ENCODE results near the gene RAB8A.

The RAB8A gene

GRCh38 chr19:16125737-16126495 lies 14.2 kb downstream of the RAB8A start:
- WGBS, 2 experiments, result 85% methylated on average over 10 of the region's 10 CpGs
- Histone ChIP-seq H3K36me3 (ENCODE audit: control insufficient read depth, insufficient read depth, low read length) (peaks cover 48% of the 10 kb centered on the region), H3K27ac (ENCODE audit: insufficient read depth, low read depth, low read length, poor library complexity, severe bottlenecking) (no peak overlapping the region), H3K9me3 (ENCODE audit: control insufficient read depth, low read length) (no peaks in the 10 kb centered on the region), H3K4me1 (ENCODE audit: control insufficient read depth, insufficient read depth, low read length) (no peaks in the 10 kb centered on the region), H3K4me3 (ENCODE audit: insufficient read depth, low read depth, low read length) (no peak overlapping the region), H3K27me3 (ENCODE audit: control insufficient read depth, insufficient read depth, low read length, poor library complexity, severe bottlenecking) (no peaks in the 10 kb centered on the region)

GRCh38 chr19:16127080-16127479 lies 15.4 kb downstream of the RAB8A start:
- peaks cover 43% of the 10 kb centered on the region for H3K36me3 ChIP-seq (ENCODE audit: control insufficient read depth, insufficient read depth, low read length)
- WGBS, 2 experiments, result 85 to 86% methylated on average over 11 of the region's 11 CpGs
- no peaks in the 10 kb centered on the region for H3K9me3 ChIP-seq (ENCODE audit: control insufficient read depth, low read length)
- no peak overlapping the region for H3K4me3 ChIP-seq (ENCODE audit: insufficient read depth, low read depth, low read length)
- no peaks in the 10 kb centered on the region for H3K27me3 ChIP-seq (ENCODE audit: control insufficient read depth, insufficient read depth, low read length, poor library complexity, severe bottlenecking)
- no peak overlapping the region for H3K27ac ChIP-seq (ENCODE audit: insufficient read depth, low read depth, low read length, poor library complexity, severe bottlenecking)
- H3K4me1 ChIP-seq (ENCODE audit: control insufficient read depth, insufficient read depth, low read length), result no peaks in the 10 kb centered on the region

GRCh38 chr19:16127776-16128371 lies 16.2 kb downstream of the RAB8A start:
- WGBS, 2 experiments, result 95 to 96% methylated on average over 21 of the region's 21 CpGs
- Histone ChIP-seq H3K36me3 (ENCODE audit: control insufficient read depth, insufficient read depth, low read length) (peaks cover 44% of the 10 kb centered on the region), H3K27ac (ENCODE audit: insufficient read depth, low read depth, low read length, poor library complexity, severe bottlenecking) (no peak overlapping the region), H3K27me3 (ENCODE audit: control insufficient read depth, insufficient read depth, low read length, poor library complexity, severe bottlenecking) (no peaks in the 10 kb centered on the region), H3K4me3 (ENCODE audit: insufficient read depth, low read depth, low read length) (no peak overlapping the region), H3K4me1 (ENCODE audit: control insufficient read depth, insufficient read depth, low read length) (no peaks in the 10 kb centered on the region), H3K9me3 (ENCODE audit: control insufficient read depth, low read length) (no peaks in the 10 kb centered on the region)

GRCh38 chr19:16131648-16132047 lies 20.0 kb downstream of the RAB8A start:
- Histone ChIP-seq H3K27me3 (ENCODE audit: control insufficient read depth, insufficient read depth, low read length, poor library complexity, severe bottlenecking) (no peaks in the 10 kb centered on the region), H3K36me3 (ENCODE audit: control insufficient read depth, insufficient read depth, low read length) (peaks cover 37% of the 10 kb centered on the region), H3K4me3 (ENCODE audit: insufficient read depth, low read depth, low read length) (no peak overlapping the region), H3K4me1 (ENCODE audit: control insufficient read depth, insufficient read depth, low read length) (no peaks in the 10 kb centered on the region), H3K9me3 (ENCODE audit: control insufficient read depth, low read length) (no peaks in the 10 kb centered on the region), H3K27ac (ENCODE audit: insufficient read depth, low read depth, low read length, poor library complexity, severe bottlenecking) (no peak overlapping the region)
- WGBS, 2 experiments, result 62 to 65% methylated on average over 3 of the region's 3 CpGs

GRCh38 chr19:16133818-16134217 lies 22.1 kb downstream of the RAB8A start:
- no peak overlapping the region for H3K27ac ChIP-seq (ENCODE audit: insufficient read depth, low read depth, low read length, poor library complexity, severe bottlenecking)
- H3K4me1 ChIP-seq (ENCODE audit: control insufficient read depth, insufficient read depth, low read length), result no peaks in the 10 kb centered on the region
- no peak overlapping the region for H3K4me3 ChIP-seq (ENCODE audit: insufficient read depth, low read depth, low read length)
- 93 to 98% methylated on average over 4 of the region's 4 CpGs for WGBS, 2 experiments
- peaks cover 28% of the 10 kb centered on the region for H3K36me3 ChIP-seq (ENCODE audit: control insufficient read depth, insufficient read depth, low read length)
- H3K27me3 ChIP-seq (ENCODE audit: control insufficient read depth, insufficient read depth, low read length, poor library complexity, severe bottlenecking), result no peaks in the 10 kb centered on the region
- H3K9me3 ChIP-seq (ENCODE audit: control insufficient read depth, low read length), result no peaks in the 10 kb centered on the region

GRCh38 chr19:16134510-16134909 lies 22.8 kb downstream of the RAB8A start:
- peaks cover 25% of the 10 kb centered on the region for H3K36me3 ChIP-seq (ENCODE audit: control insufficient read depth, insufficient read depth, low read length)
- 91 to 93% methylated on average over 7 of the region's 7 CpGs for WGBS, 2 experiments
- H3K27me3 ChIP-seq (ENCODE audit: control insufficient read depth, insufficient read depth, low read length, poor library complexity, severe bottlenecking), result no peaks in the 10 kb centered on the region
- no peak overlapping the region for H3K27ac ChIP-seq (ENCODE audit: insufficient read depth, low read depth, low read length, poor library complexity, severe bottlenecking)
- H3K4me1 ChIP-seq (ENCODE audit: control insufficient read depth, insufficient read depth, low read length), result no peaks in the 10 kb centered on the region
- no peak overlapping the region for H3K4me3 ChIP-seq (ENCODE audit: insufficient read depth, low read depth, low read length)
- no peaks in the 10 kb centered on the region for H3K9me3 ChIP-seq (ENCODE audit: control insufficient read depth, low read length)

GRCh38 chr19:16135430-16136127 lies 23.9 kb downstream of the RAB8A start:
- Histone ChIP-seq H3K36me3 (ENCODE audit: control insufficient read depth, insufficient read depth, low read length) (peaks cover 18% of the 10 kb centered on the region), H3K27me3 (ENCODE audit: control insufficient read depth, insufficient read depth, low read length, poor library complexity, severe bottlenecking) (no peaks in the 10 kb centered on the region), H3K27ac (ENCODE audit: insufficient read depth, low read depth, low read length, poor library complexity, severe bottlenecking) (no peak overlapping the region), H3K9me3 (ENCODE audit: control insufficient read depth, low read length) (no peaks in the 10 kb centered on the region), H3K4me3 (ENCODE audit: insufficient read depth, low read depth, low read length) (no peak overlapping the region), H3K4me1 (ENCODE audit: control insufficient read depth, insufficient read depth, low read length) (no peaks in the 10 kb centered on the region)
- WGBS, 2 experiments, result 61 to 64% methylated on average over 4 of the region's 4 CpGs

GRCh38 chr19:16136185-16136999 lies 24.7 kb downstream of the RAB8A start:
- no peaks in the 10 kb centered on the region for H3K4me1 ChIP-seq (ENCODE audit: control insufficient read depth, insufficient read depth, low read length)
- no peaks in the 10 kb centered on the region for H3K9me3 ChIP-seq (ENCODE audit: control insufficient read depth, low read length)
- 74 to 75% methylated on average over 16 of the region's 16 CpGs for WGBS, 2 experiments
- no peaks in the 10 kb centered on the region for H3K27me3 ChIP-seq (ENCODE audit: control insufficient read depth, insufficient read depth, low read length, poor library complexity, severe bottlenecking)
- no peak overlapping the region for H3K4me3 ChIP-seq (ENCODE audit: insufficient read depth, low read depth, low read length)
- H3K27ac ChIP-seq (ENCODE audit: insufficient read depth, low read depth, low read length, poor library complexity, severe bottlenecking), result no peak overlapping the region
- peaks cover 18% of the 10 kb centered on the region for H3K36me3 ChIP-seq (ENCODE audit: control insufficient read depth, insufficient read depth, low read length)

GRCh38 chr19:16139752-16140151 lies 28.1 kb downstream of the RAB8A start:
- WGBS, 2 experiments, result 92 to 94% methylated on average over 12 to 13 of the region's 13 CpGs
- H3K9me3 ChIP-seq (ENCODE audit: control insufficient read depth, low read length), result no peaks in the 10 kb centered on the region
- H3K27me3 ChIP-seq (ENCODE audit: control insufficient read depth, insufficient read depth, low read length, poor library complexity, severe bottlenecking), result no peaks in the 10 kb centered on the region
- no peaks in the 10 kb centered on the region for H3K36me3 ChIP-seq (ENCODE audit: control insufficient read depth, insufficient read depth, low read length)
- H3K27ac ChIP-seq (ENCODE audit: insufficient read depth, low read depth, low read length, poor library complexity, severe bottlenecking), result no peak overlapping the region
- no peak overlapping the region for H3K4me3 ChIP-seq (ENCODE audit: insufficient read depth, low read depth, low read length)
- H3K4me1 ChIP-seq (ENCODE audit: control insufficient read depth, insufficient read depth, low read length), result no peaks in the 10 kb centered on the region

- WGBS, 2 experiments, result 73 to 75% methylated on average over 4 of the region's 4 CpGs
- H3K27ac ChIP-seq (ENCODE audit: insufficient read depth, low read depth, low read length, poor library complexity, severe bottlenecking), result no peak overlapping the region
- no peaks in the 10 kb centered on the region for H3K4me1 ChIP-seq (ENCODE audit: control insufficient read depth, insufficient read depth, low read length)
- H3K4me3 ChIP-seq (ENCODE audit: insufficient read depth, low read depth, low read length), result no peak overlapping the region
- H3K27me3 ChIP-seq (ENCODE audit: control insufficient read depth, insufficient read depth, low read length, poor library complexity, severe bottlenecking), result no peaks in the 10 kb centered on the region
- no peaks in the 10 kb centered on the region for H3K9me3 ChIP-seq (ENCODE audit: control insufficient read depth, low read length)
- H3K36me3 ChIP-seq (ENCODE audit: control insufficient read depth, insufficient read depth, low read length), result no peaks in the 10 kb centered on the region
Observed at GRCh38 chr19:16141043-16141442, 29.4 kb downstream of the RAB8A start.
